GM19397 (cell line): Measurements from ENCODE around the gene ARID3C.
"Not testable (repeated sequence)": the region's sequence is repeated elsewhere in the genome, so short reads cannot be mapped to it uniquely, and the experiment has no call there.

Experiments used
- ATAC-seq: cut with Tn5 transposase; IDR thresholded peaks from one replicate; pipeline ENCODE4 v1.9.1; 2021; ENCODE audit warnings: mild to moderate bottlenecking, moderate library complexity; ENCODE audit not compliant: unreplicated experiment

Gene ARID3C

DNA sequence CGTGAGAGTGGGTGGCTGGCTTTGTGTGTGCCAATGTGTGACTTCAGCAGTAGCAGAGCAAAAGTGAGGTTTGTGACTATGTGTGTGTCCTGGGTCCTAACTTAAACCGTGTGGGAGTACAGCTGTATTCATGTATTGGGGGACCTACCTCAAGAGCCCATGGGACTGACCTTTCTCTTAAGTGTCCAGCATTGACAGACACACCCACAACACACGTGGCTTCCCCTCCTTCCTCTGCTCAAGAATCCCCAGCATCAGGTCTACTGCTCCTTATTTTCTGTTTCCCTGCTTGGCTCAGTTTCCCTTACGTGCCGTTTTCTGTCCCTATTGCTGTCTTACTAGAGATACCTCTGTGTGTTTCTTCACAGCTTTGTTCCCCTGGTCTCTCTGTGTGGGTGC, 23.7 kb upstream of the ARID3C start:
- no peak for ATAC-seq

DNA sequence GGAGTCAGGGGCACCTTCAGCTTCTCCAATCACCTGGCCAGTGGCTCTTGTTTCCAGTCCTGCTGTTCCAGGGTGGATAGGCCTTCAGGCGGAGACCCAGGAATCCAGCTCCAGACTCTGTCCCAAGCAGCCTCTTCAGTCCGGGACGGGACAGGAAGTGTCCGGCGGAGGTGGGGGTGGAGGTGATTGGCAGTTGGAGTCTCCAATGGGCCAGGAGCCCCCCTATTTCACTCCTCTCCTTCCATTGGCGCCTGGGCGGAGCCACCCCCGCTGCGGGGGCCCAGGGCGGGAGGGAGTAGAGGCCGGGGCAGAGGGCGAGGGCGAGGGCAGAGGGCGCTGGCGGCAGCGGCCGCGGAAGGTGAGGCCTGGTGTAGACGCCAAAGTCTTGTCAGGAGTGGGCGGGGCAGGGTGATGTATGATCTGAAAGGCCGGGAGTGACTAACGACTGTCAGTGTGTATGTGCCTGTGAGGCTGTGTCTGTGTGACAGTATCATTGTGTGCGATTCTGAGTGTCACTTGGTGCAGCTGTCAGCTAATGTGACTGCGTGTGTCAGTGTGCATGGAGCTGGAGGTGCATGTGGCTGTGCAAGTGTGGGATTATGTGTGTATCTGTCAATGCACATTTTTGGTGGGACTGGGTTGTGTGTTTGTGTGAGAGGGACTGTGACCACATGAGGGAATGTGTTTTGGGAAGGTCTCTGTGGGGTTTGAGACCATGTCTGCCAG, 23.2 kb upstream of the ARID3C start, which contains the start of gene IL11RA:
TSS of gene IL11RA (plus strand) at position 310 of the 726 bp plus-strand sequence. CDS start 3,033 bp downstream, outside the sequence.
- ATAC-seq = no peak

DNA sequence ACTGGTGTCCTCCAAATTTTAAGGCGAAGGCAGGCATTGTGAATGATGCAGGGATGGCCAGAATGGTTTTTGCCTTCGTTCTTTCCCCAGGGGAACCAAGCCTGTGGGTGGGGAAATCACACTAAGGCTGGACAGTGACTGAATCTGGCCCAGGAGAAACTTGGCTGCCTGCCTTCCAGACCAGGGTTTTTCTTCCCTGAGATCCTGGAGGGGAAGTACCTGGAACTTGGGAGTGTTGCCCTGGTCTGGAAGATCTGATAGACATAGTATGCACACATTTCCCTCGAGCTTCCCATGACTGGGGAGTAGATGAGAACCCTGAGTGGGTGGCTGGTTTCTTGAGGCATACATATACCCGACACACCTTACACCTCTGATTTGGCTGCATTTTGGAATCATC, 22.5 kb upstream of the ARID3C start:
- no peak for ATAC-seq

DNA sequence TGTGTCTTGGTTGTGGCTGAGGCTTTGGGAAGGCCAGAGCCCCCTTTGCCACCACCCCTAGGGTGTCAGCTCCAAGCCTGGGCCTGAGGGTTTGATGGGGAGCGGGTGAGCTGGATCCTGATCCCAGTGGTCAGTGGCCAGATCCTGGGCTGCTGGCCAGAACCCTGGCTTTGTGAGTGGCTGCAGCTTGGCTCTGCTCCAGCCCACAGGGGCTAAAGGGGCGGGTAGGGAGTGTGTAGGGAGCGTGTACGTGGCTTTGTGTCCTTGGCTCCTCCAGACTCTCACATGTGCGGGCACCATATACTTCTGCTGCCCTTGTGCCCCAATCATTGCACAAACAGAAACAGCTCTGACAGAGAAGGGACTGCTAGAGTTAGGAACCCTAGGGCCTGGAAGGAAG, 21.9 kb upstream of the ARID3C start:
- no peak for ATAC-seq

DNA sequence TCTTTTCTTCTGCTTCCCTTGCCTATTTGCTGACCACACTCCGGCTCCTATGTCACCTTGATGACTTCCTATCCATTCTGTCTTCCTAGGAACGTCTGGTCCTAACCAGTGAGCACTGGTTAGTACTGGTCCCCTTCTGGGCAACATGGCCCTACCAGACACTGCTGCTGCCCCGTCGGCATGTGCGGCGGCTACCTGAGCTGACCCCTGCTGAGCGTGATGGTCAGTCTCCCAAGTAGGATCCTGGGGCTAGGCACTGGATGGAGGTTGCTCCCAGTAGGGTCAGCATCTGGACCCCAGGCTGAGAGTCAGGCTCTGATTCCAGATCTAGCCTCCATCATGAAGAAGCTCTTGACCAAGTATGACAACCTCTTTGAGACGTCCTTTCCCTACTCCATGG, 19.8 kb upstream of the ARID3C start:
- no peak for ATAC-seq

DNA sequence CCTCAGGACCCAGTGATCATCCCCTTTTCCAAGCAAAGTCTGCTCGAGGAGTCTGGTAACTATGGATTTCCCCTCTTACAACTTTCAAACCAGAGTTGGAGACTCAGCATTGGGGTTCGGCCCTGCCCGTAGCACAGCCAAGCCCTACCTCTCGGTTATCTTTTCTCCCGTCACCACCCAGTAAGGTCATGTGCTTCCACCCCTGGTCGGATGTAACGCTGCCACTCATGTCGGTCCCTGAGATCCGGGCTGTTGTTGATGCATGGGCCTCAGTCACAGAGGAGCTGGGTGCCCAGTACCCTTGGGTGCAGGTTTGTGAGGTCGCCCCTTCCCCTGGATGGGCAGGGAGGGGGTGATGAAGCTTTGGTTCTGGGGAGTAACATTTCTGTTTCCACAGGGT, 18.8 kb upstream of the ARID3C start:
- ATAC-seq = no peak

DNA sequence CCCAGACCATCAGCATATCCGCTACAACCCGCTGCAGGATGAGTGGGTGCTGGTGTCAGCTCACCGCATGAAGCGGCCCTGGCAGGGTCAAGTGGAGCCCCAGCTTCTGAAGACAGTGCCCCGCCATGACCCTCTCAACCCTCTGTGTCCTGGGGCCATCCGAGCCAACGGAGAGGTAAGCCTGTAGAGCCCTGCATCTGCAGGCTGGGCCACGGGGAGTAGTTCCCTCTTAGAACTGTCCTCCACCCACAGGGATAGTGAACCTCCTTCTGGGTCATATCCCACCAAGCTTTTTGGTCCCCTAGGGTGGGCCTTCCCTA, 18.2 kb upstream of the ARID3C start:
- no peak for ATAC-seq

DNA sequence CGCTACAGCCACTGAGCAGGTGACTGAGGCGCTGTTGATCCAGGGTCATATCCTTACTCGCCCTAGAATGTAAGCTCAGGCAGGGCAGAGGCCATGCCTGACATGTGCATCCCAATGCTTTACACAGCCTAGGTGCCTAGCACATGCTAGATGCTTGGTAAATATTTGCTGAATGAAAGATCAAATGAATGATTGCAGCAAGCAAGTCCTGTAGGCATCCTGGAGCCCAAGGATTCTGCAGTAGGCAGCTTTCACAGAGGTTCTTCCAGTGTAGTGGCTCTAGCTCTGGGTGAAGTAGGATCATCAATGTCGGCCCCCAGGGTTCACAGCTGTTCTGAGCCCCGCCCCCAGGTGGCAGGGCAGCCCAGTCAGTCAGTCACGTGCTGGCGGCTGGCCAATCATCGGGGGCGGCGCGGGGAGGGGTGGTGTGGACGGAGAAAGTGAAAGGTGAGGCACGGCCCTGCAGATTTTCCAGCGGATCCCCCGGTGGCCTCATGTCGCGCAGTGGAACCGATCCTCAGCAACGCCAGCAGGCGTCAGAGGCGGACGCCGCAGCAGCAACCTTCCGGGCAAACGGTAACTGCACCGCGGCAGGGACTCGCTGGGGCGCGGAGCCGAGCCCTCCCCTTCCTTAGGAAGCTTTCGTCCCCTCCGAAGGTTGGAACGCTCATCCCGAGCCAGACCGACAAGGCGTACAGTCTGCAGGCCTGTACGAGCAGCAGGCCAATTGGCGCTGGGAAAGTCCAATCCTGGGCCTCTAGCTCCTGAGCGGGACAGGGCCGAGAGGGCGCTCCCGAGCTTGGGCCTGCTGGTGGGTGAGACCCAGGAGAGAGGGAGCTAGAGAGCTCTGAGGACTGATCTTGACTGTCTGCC, 17.6 kb upstream of the ARID3C start, which contains the start of gene GALT:
TSS of gene GALT (plus strand) at position 465 of the 873 bp plus-strand sequence. CDS start at position 495, 30 bp downstream.
- peak; percentile 90 for ATAC-seq

DNA sequence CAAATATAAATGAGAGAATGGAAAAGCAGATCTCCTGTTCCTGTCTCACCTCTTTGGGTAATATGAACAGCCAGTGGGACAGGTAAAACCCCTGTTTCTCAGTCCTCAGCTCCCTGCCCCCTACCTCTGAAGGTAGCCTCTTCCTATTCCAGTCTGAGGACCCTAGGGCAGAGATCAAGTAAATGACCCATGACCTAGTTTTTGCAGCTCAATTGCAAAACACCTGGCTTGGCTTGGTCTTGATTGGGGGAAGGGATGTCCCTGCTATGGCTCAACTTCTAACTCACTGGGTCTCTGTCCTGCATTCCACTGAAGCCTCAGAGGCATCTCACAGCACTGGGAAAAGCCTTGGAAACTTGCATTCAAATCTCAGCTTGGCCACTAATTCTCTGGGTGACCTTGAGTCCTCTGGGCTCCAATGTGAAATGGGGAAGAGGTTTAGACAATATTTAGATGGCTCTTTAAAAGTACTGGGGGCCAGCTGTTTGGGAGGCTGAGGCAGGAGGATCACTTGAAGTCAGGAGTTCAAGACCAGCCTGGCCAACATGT, 16.0 kb upstream of the ARID3C start:
- ATAC-seq = no peak

DNA sequence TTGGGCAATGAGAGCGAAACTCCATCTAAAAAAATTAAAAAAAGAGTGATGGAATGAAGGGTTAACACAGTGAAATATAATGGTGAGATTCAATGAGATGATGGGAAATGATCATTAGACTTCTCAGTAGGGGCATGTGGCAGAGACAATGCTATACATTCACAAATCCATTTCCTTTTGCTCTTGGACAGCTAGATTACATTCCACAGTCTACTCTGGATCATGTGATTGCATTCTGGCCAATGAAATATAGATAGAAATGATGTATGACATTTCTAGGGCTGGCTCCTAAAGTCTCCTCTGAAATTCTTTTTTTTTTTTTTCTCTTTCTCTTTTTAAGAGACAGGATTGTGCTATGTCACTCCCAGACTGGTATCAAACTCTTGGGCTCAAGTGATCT, 13.8 kb upstream of the ARID3C start:
- no peak for ATAC-seq

DNA sequence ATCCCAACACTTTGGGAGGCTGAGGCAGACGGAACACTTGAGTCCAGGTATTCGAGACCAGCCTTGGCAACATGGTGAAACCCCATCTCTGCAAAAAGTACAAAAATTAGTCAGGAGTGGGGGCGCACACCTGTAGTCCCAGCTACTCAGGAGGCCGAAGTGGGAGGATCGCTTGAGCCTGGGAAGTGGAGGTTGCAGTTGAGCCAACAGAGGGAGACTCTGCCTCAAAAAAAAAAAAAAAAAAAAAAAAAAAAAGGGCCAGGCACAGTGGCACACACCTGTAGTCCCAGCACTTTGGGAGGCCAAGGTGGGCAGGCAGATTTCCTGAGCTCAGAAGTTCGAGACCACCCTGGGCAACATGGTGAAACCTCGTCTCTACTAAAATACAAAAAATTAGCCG, 10.5 kb upstream of the ARID3C start:
- not testable (repeated sequence) for ATAC-seq

DNA sequence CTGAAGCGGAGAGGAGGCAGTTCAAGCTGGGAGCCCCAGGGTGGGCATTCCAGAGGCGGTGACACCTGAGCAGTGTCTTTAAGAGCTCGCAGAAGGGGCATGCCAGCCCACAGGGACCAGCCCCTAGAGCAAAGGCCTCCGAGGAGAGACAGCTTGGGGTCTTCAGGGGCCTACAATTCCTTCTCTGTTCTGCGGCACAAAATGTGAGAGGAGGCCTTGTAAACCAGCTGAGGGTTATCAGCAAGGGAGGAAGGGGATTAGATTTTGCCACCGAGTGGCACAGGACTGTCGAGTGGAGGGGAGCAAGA, 9.2 kb upstream of the ARID3C start:
- ATAC-seq = no peak

DNA sequence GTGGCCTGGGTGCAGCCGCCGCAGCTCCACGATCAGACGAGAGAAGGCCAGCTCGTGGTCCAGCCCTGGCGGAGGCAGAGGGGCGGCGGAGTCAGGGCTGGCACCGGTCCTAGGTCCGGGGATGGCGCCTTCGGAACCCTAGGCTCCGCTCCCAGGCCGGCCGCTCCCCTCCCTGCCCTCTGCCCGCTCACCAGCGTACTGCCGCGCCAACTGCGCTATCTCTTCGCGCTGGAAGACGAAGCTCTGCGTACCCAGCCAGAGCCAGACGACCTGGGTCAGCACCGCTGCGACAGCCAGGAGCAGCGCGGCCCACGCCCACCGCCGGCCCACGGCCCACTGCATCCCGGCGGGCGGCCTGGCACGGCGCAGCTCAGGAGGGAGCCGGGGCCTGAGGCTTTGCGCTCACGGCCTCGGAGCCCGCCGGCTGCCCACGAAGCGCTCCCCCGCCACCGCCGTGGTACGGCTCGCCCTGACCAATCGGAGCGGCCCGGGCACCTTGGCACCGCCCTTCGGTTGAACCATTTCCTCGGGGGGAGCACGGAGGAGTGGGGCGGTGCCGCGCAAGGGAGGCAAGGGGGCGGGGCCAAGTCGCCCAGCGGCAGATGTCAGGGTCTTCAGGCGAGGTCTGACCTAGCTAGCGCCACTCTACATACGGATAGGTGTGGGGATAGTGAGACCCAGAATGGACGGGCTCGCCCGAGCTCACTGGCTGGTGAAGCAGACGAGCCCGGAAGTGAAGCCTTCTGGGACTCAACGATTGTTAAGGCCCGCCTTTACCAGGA, 8.7 kb upstream of the ARID3C start, which contains the start of gene SIGMAR1:
TSS of gene SIGMAR1 (minus strand) at position 432 of the 782 bp plus-strand sequence. CDS start at position 342, 90 bp downstream.
- ATAC-seq = peak; percentile 89

DNA sequence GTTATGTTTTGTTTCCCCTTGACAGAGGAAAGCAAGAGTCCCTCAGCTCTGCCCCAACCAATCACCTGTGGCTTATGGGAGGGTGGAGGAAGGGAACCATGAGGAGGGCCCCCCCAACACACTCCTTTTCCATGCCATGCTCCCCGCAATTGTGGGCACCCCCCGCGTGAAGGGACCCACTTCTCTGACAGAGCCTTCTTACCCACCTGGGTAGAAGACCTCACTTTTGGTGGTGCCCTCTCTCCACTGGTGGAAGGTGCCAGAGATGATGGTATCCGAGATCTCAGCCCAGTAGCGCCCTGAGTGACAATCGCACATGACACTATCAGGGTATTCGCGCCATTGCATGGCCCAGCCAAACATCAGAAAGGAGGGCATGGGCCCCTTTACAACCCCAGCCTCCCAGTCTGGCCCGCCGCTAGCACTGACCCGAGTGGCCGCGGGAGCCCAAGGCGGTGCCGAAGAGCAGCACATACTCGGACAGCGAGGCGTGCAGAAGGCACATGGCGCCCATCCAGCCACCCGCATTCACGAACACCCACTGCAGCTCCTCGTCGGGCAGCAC, 8.0 kb upstream of the ARID3C start:
- no peak for ATAC-seq

DNA sequence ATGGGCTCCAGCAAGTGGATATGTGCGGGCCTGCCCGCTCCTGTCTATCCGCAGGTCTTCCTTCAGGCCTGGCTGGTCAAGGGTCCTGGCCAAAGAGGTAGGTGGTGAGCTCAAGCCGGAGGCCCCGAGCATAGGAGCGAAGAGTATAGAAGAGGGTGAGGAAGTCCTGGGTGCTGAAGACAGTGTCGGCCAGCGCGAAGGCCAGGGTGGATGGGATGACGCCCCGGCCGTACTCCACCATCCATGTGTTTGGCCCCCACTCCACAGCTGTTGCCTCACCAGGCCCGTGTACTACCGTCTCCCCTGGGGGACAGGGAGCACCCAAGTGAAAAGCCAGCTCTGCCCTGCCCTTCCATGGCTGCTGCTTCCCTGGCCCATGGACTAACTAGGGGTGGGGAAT, 6.7 kb upstream of the ARID3C start:
- no peak for ATAC-seq

DNA sequence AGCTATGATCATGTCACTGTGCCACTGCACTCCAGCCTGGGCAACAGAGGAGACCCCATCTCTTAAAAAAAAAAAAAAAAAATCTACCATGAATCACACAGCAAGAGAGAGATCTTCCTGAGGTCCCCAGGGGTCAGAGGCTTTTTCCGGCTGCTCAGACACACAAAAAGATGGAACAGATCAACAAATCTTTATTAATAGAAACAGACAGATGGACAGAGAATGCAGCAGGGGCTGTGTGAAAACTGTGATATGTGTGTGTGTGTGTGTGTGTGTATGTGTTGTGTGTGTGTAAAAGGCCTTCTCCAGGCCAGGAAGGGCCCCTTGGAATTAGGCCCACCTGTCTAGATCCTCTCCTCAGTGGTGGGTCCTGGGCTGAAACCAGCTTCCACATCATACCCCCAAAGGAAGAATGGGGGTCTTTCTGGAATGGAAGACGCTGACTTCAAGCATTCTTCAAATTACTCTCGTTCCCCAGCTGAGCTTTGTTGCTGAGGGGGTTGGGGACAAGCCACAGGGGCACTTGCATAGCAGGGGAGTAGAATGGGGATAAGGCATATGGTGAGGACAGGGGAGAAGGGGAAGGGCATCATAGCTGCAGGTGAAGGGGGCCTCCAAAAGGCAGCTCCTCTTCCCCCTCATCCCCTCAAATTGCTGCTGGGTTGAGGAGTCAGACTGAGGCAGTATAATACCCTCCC, 5.8 kb upstream of the ARID3C start:
- ATAC-seq = no peak

DNA sequence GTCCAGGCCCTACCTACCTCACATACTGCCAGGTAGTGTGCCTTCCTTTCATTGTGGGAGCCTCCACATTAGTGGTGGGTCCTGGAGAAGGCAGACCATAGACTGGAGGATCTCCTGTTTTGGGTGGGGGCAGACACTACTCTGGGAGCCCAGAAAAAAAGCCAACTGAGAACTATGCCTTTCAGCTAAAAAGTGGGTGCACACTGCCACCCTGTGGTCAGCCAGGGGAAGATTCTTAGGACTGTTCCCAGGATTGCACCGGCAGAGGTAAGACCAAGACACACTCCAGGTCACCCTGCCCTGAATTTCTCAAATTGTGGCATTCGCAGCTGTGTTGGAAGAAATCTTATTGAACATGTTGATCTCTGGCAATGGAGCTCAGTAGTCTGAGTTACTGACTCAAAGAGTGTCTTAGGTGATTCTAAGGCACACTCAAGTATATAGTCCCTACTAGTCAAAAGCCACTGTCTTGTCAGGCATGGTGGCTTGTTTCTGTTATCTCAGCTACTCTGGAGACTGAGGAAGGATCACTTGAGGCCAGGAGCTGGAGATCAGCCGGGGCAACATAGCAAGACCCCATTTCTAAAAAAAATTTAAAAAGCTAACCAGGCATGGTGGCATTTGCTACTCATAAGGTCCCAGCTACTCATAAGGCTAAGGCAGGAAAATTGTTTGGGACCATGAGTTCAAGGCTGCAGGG, 5.1 kb upstream of the ARID3C start:
- ATAC-seq = no peak

DNA sequence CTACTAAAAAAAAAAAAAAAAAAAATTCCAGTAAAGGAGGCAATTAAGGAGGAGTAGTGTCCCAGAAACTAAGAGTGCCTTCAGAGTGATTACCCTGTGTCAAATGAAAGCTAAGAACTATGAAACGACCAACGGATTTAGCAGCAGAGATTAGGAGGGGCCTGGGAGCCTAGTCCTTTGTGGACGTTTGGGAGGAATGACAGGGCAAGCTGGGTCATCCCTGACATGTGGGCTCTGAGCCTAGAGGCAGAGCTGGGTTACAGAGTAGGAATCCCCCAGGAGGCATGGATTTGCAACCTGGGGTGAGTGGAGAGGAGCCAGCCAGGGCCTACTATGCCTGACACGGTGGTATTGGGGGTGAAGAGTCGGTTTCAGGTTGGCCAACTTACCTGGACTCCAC, 4.3 kb upstream of the ARID3C start:
- ATAC-seq = no peak

DNA sequence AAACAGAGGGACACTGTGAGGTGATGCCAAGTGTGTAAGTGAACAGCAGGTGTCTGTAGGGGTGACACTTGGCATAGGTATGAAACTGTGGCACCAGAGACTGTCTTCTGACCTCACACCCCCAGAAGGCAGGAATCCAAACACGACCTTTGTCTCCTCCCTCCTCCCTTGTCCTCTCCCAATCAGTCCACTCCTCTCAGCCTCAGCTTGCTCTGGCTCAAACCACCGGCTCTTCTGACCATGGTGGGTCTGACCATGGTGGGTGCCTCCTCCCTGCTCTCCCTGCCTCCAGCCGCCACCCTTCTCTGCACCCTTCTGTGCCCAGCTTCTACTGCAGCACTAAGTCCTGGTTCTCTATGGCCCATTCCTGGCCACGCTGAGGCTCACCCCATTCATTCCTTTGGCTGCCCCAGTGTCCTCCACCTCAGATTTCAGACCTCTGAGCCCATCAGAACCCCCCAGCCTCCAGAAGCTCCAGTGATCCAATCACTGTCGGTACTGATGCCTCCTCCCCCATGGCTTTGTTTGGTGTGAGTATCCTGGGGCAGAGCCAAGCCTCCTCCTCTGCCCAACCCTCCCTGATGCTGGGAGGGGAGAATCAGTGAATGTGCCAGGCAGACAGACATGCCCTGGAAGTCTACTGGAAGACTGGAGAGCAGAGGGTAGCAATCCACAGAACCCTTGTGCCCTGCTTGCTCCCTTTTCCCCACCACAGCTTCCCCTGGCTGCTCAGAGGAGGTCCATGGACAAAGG, 1.7 kb upstream of the ARID3C start:
- ATAC-seq = no peak
